ENCODE results near the gene TUBB4A.

TUBB4A gene

GRCh38 chr19:6452223-6452614 lies 49.9 kb downstream of the TUBB4A start (continued):
- TF ChIP-seq, protein P1, sequence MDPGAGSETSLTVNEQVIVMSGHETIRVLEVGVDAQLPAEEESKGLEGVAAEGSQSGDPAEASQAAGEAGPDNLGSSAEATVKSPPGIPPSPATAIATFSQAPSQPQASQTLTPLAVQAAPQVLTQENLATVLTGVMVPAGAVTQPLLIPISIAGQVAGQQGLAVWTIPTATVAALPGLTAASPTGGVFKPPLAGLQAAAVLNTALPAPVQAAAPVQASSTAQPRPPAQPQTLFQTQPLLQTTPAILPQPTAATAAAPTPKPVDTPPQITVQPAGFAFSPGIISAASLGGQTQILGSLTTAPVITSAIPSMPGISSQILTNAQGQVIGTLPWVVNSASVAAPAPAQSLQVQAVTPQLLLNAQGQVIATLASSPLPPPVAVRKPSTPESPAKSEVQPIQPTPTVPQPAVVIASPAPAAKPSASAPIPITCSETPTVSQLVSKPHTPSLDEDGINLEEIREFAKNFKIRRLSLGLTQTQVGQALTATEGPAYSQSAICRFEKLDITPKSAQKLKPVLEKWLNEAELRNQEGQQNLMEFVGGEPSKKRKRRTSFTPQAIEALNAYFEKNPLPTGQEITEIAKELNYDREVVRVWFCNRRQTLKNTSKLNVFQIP (CRISPR knock-in tag; IDR thresholded peaks at IDR 0.05; ENCODE audit: borderline replicate concordance, low read depth): no peak
- TF ChIP-seq ZC3H10 (CRISPR knock-in tag; IDR thresholded peaks at IDR 0.05) (no peak), TCF4 (CRISPR knock-in tag; IDR thresholded peaks at IDR 0.05; ENCODE audit: borderline replicate concordance) (no peak), ZNF565 (CRISPR knock-in tag; conservative IDR thresholded peaks at IDR 0.05; ENCODE audit: low read depth) (no peak)

DNA sequence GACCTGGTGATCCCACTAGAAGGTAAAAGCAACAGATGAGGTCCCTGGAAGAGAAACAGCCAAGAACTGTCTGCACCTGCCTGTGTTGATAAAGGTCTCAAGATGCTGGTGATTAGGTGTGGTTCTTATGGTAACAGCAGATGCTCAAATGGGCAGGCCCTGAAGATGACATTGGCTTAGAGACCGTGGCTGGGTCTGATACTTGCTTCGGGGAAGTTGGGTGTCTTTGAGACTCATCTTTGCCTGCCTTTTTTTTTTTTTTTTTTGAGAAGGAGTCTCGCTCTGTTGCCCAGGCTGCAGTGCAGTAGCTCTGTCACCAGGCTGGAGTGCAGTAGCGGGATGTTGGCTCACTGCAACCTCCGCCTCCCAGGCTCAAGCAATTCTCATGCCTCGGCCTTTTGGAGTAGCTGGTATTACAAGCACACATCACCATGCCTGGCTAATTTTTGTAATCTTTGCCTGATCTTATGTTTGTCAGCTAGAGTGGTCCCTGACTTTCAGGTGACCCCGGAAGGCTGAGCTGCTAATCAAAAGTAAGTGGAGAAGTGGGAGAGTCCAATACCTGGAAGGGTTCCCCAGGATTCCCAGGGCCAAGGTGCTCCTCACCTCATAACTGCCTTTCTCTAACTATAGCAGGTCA lies 50.4 kb downstream of the TUBB4A start:
- TF ChIP-seq, protein P2, sequence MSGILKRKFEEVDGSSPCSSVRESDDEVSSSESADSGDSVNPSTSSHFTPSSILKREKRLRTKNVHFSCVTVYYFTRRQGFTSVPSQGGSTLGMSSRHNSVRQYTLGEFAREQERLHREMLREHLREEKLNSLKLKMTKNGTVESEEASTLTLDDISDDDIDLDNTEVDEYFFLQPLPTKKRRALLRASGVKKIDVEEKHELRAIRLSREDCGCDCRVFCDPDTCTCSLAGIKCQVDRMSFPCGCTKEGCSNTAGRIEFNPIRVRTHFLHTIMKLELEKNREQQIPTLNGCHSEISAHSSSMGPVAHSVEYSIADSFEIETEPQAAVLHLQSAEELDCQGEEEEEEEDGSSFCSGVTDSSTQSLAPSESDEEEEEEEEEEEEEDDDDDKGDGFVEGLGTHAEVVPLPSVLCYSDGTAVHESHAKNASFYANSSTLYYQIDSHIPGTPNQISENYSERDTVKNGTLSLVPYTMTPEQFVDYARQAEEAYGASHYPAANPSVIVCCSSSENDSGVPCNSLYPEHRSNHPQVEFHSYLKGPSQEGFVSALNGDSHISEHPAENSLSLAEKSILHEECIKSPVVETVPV (CRISPR knock-in tag; IDR thresholded peaks at IDR 0.05): no peak
- no peak for TF ChIP-seq ZNF8 (CRISPR knock-in tag; IDR thresholded peaks at IDR 0.05)
- TF ChIP-seq, protein P1 (CRISPR knock-in tag; IDR thresholded peaks at IDR 0.05; ENCODE audit: borderline replicate concordance, low read depth): no peak
- no peak for TF ChIP-seq TSHZ2 (CRISPR knock-in tag; IDR thresholded peaks at IDR 0.05)
- no peak for TF ChIP-seq SNAI2 (CRISPR knock-in tag; IDR thresholded peaks at IDR 0.05)
- TF ChIP-seq ZNF565 (CRISPR knock-in tag; conservative IDR thresholded peaks at IDR 0.05; ENCODE audit: low read depth): no peak
- no peak for TF ChIP-seq BACH2 (CRISPR knock-in tag; IDR thresholded peaks at IDR 0.05; ENCODE audit: borderline replicate concordance)
- TF ChIP-seq RARB (CRISPR knock-in tag; IDR thresholded peaks at IDR 0.05): no peak
- TF ChIP-seq PPARA (CRISPR knock-in tag; IDR thresholded peaks at IDR 0.05; ENCODE audit: borderline replicate concordance): no peak
- TF ChIP-seq TCF4 (CRISPR knock-in tag; IDR thresholded peaks at IDR 0.05; ENCODE audit: borderline replicate concordance): no peak
- TF ChIP-seq ARNTL (CRISPR knock-in tag; IDR thresholded peaks at IDR 0.05; ENCODE audit: borderline replicate concordance, low read depth): no peak
- TF ChIP-seq CSDC2 (CRISPR knock-in tag; IDR thresholded peaks at IDR 0.05): no peak
- no peak for TF ChIP-seq ESRRG (CRISPR knock-in tag; IDR thresholded peaks at IDR 0.05)
- no peak for TF ChIP-seq ZNF70 (CRISPR knock-in tag; IDR thresholded peaks at IDR 0.05)
- no peak for TF ChIP-seq OSR1 (CRISPR knock-in tag; IDR thresholded peaks at IDR 0.05)

DNA sequence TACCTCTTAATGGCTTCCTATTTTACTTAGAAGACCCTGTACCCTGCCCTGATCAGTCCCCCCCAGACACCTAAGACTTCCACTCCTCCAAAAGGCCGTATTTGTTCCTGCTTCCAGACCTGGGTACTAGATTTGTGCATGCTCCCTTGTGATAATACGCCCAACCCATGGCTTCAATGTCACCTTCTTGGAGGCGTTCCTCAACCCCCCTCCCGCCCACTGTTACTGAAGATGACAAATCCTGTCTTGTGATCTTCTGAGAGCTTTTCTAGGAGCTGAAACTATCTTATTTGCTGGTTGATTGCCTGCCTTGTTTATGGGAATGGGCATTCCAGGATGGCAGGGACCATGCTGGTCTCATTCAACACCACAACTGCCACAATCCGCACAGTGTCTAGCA lies 51.9 kb downstream of the TUBB4A start:
- TF ChIP-seq SNAI2 (CRISPR knock-in tag; IDR thresholded peaks at IDR 0.05): no peak
- no peak for TF ChIP-seq GLIS3 (CRISPR knock-in tag; IDR thresholded peaks at IDR 0.05)
- no peak for TF ChIP-seq ZFP3 (CRISPR knock-in tag; IDR thresholded peaks at IDR 0.05)
- TF ChIP-seq, protein P3, sequence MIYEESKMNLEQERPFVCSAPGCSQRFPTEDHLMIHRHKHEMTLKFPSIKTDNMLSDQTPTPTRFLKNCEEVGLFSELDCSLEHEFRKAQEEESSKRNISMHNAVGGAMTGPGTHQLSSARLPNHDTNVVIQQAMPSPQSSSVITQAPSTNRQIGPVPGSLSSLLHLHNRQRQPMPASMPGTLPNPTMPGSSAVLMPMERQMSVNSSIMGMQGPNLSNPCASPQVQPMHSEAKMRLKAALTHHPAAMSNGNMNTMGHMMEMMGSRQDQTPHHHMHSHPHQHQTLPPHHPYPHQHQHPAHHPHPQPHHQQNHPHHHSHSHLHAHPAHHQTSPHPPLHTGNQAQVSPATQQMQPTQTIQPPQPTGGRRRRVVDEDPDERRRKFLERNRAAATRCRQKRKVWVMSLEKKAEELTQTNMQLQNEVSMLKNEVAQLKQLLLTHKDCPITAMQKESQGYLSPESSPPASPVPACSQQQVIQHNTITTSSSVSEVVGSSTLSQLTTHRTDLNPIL (CRISPR knock-in tag; IDR thresholded peaks at IDR 0.05; ENCODE audit: low read depth): no peak
- TF ChIP-seq ZFP30 (CRISPR knock-in tag; IDR thresholded peaks at IDR 0.05): no peak
- TF ChIP-seq PPARA (CRISPR knock-in tag; IDR thresholded peaks at IDR 0.05; ENCODE audit: borderline replicate concordance): no peak
- no peak for TF ChIP-seq OSR1 (CRISPR knock-in tag; IDR thresholded peaks at IDR 0.05)
- no peak for TF ChIP-seq TSHZ2 (CRISPR knock-in tag; IDR thresholded peaks at IDR 0.05)
- TF ChIP-seq TCF4 (CRISPR knock-in tag; IDR thresholded peaks at IDR 0.05; ENCODE audit: borderline replicate concordance): no peak
- ATAC-seq: no peak

More for the DNA sequence above, 50.4 kb downstream of the TUBB4A start:
- ATAC-seq: no peak

All from SK-N-SH treated with all-trans-retinoic acid at 6 μM for 48 hours (cell line).